ENCODE measurements around the gene CREG2. TPM values are rescaled to one million over a fixed set of nuclear protein-coding genes. Genes with fewer than 3 reads are reported as not detected.

CREG2 gene
- under 1 TPM in 1 of 4 donors, not detected in 3; 0.40 TPM for total RNA-seq

- TF ChIP-seq POLR2A (IDR thresholded peaks at IDR 0.05) = no peak
- peak in 4 of 6 experiments; percentile 3 to 51 (median 42) for TF ChIP-seq CTCF (IDR thresholded peaks at IDR 0.05)
- Histone ChIP-seq H3K27ac (no peak within 1 kb of the TSS), H3K9me3 (no peaks in the 10 kb centered on the region), H3K36me3 (no peaks in the 10 kb centered on the region), H3K4me3 (peak within 1 kb of the TSS; percentile 27 to 50 (median 50)), H3K4me1 (peaks cover 0 to 14% (median 6%) of the 10 kb centered on the region in 4 donors), H3K27me3 (peaks cover 0 to 9% of the 10 kb centered on the region in 2 donors)
- peak; percentile 23 to 66 (median 61) for DNase-seq
These were observed at the start of gene CREG2 for GRCh38 chr2:101387151-101387834. CREG2 (minus strand) TSS chr2:101387503; CDS start chr2:101387457, 46 bp downstream.

GRCh38 chr2:101435001-101435862 lies 47.9 kb upstream of the CREG2 start:
- Histone ChIP-seq H3K9me3 (no peaks in the 10 kb centered on the region), H3K4me3 (no peak overlapping the region), H3K27me3 (no peaks in the 10 kb centered on the region), H3K27ac (no peak overlapping the region), H3K4me1 (no peaks in the 10 kb centered on the region), H3K36me3 (no peaks in the 10 kb centered on the region)
- no peak for DNase-seq
- TF ChIP-seq CTCF (IDR thresholded peaks at IDR 0.05) (no peak), POLR2A (IDR thresholded peaks at IDR 0.05) (no peak)

GRCh38 chr2:101433465-101433864 lies 46.2 kb upstream of the CREG2 start:
- Histone ChIP-seq H3K4me1 (no peaks in the 10 kb centered on the region), H3K9me3 (no peaks in the 10 kb centered on the region), H3K4me3 (no peak overlapping the region), H3K27ac (no peak overlapping the region), H3K27me3 (no peaks in the 10 kb centered on the region), H3K36me3 (no peaks in the 10 kb centered on the region)
- TF ChIP-seq POLR2A (IDR thresholded peaks at IDR 0.05) = no peak
- TF ChIP-seq CTCF (IDR thresholded peaks at IDR 0.05) = no peak
- DNase-seq = no peak

- DNase-seq = no peak
- H3K27me3 ChIP-seq = no peaks in the 10 kb centered on the region
- no peaks in the 10 kb centered on the region for H3K9me3 ChIP-seq
- H3K27ac ChIP-seq = no peak overlapping the region
- no peaks in the 10 kb centered on the region for H3K36me3 ChIP-seq
- H3K4me1 ChIP-seq = no peaks in the 10 kb centered on the region
- TF ChIP-seq CTCF (IDR thresholded peaks at IDR 0.05) = no peak
- no peak for TF ChIP-seq POLR2A (IDR thresholded peaks at IDR 0.05)
- no peak overlapping the region for H3K4me3 ChIP-seq
These were observed 45.3 kb upstream of the CREG2 start for GRCh38 chr2:101432411-101433181.

GRCh38 chr2:101431486-101431885 lies 44.2 kb upstream of the CREG2 start:
- H3K36me3 ChIP-seq = no peaks in the 10 kb centered on the region
- DNase-seq = no peak
- TF ChIP-seq CTCF (IDR thresholded peaks at IDR 0.05) (no peak), POLR2A (IDR thresholded peaks at IDR 0.05) (no peak)
- no peaks in the 10 kb centered on the region for H3K4me1 ChIP-seq
- no peaks in the 10 kb centered on the region for H3K9me3 ChIP-seq
- no peak overlapping the region for H3K27ac ChIP-seq
- no peak overlapping the region for H3K4me3 ChIP-seq
- H3K27me3 ChIP-seq = no peaks in the 10 kb centered on the region

All from Peyer's patch (tissue), 4 donors.